Kidney (tissue), 14 donors: ENCODE results near the gene FAM81A. TPM values are rescaled to one million over a fixed set of nuclear protein-coding genes. Genes with fewer than 3 reads are reported as not detected.
"Not testable (repeated sequence)": the region's sequence is repeated elsewhere in the genome, so short reads cannot be mapped to it uniquely, and the experiment has no call there.

Source experiments
- DNase-seq, 5 donors: peaks; one replicate each; pipeline ENCODE4 v3.0.0-alpha.2; 2013 to 2020
- FAIRE-seq: peaks from 2 replicates; lab custom pipeline; 2012; peaks lifted over from hg19 to GRCh38; lab: Jason Lieb, UNC
- H3K27ac ChIP-seq, 2 donors: one replicate each; pipeline ENCODE4 v1.7.0; 2013; ENCODE audit warnings: low read depth in 2 of 2, low read length in 2 of 2, inconsistent platforms in 1 of 2
- H3K27me3 ChIP-seq: one replicate; pipeline ENCODE4 v1.7.1; 2013; ENCODE audit warnings: low read length, inconsistent platforms; ENCODE audit not compliant: control insufficient read depth, insufficient read depth
- H3K36me3 ChIP-seq, 3 donors: one replicate each; pipeline versions ENCODE4 v1.7.0 to v1.7.1; 2013; ENCODE audit warnings: low read length in 3 of 3, control low read depth in 1 of 3, inconsistent platforms in 1 of 3; ENCODE audit not compliant: insufficient read depth in 3 of 3, control insufficient read depth in 2 of 3
- H3K4me1 ChIP-seq, 3 donors: one replicate each; pipeline versions ENCODE4 v1.7.0 to v1.7.1; 2013; ENCODE audit warnings: low read length in 3 of 3, inconsistent platforms in 1 of 3, low read depth in 1 of 3; ENCODE audit not compliant: control insufficient read depth in 2 of 3, insufficient read depth in 2 of 3
- H3K4me3 ChIP-seq, 3 donors: one replicate each; pipeline versions ENCODE4 v1.7.0 to v1.8.1; 2013; ENCODE audit warnings: low read length in 3 of 3, control low read depth in 1 of 3, inconsistent platforms in 1 of 3
- H3K9ac ChIP-seq, 3 donors: one replicate each; pipeline versions ENCODE4 v1.7.0 to v1.7.1; 2013; ENCODE audit warnings: low read length in 3 of 3, control low read depth in 1 of 3, inconsistent platforms in 1 of 3
- H3K9me3 ChIP-seq, 3 donors: one replicate each; pipeline versions ENCODE4 v1.7.0 to v1.7.1; 2013; ENCODE audit warnings: low read length in 3 of 3, control low read depth in 1 of 3, inconsistent platforms in 1 of 3; ENCODE audit not compliant: control insufficient read depth in 2 of 3, insufficient read depth in 1 of 3
- CTCF ChIP-seq: IDR thresholded peaks from 3 replicates; pipeline ENCODE4 v1.5.1; 2012; ENCODE audit warnings: mild to moderate bottlenecking, moderate library complexity, borderline replicate concordance; ENCODE audit not compliant: insufficient read depth; ENCODE audit errors: extremely low read depth
- intact Hi-C: fragments of 100-400 bp; cut with DNase I; formaldehyde crosslinking; loops from one replicate; pipeline ENCODE4 v1.11.1; 2022
- polyA plus RNA-seq: library from polyadenylated mRNA; stranded (reverse); fragments of 350-450 nt; fragmentation: Illumina TruSeq; extraction: RNeasy Lipid Tissue Mini Kit (QIAGEN cat#74804); gene quantifications from one replicate; pipeline ENCODE4 v1.2.3, GENCODE V29; 2014; ENCODE audit warnings: low read depth, low replicate concordance; ENCODE audit not compliant: insufficient read depth
- total RNA-seq: library from RNA; stranded (reverse); fragmentation: NEBNext Ultra II Directional; extraction: Animal tissue kit (Norgen Biotek cat#: 25700); gene quantifications from one replicate; pipeline ENCODE4 v1.2.1, GENCODE V29; 2021
- donor health status: control.
- donor health status: control.
- donor health status: control.
- donor health status: control.
- donor health status: control.
- donor health status: DM: yes; HTN: yes; CAD: no.
- donor health status: Normal renal cell carcinoma (clear cell type).

The FAM81A gene
- total and polyA plus RNA-seq, 2 donors from 2014 or later: 10.4 TPM

DNA sequence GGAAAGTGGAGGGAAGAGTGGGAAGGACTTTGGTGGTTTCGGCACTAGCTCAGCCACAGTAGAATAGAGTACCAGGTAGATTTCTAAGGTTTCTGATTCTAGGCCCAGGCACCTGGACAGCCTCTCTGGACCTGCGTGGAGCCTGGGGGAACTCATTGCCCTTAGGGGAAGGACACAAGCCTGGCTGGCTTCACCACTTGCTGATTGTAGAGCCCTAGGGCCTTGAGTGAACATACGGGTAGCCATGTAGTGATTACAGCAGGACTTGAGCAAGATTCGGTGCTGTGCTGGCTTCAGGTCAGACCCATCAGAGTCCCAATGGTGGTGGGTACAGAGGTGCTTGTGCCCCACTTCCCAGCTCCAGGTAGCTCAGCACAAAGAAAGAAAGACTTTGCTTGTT lies 47.0 kb downstream of the FAM81A start:
- Histone ChIP-seq H3K9ac (no peak overlapping the region), H3K36me3 (no peaks in the 10 kb centered on the region), H3K27ac (no peak overlapping the region), H3K4me3 (no peak overlapping the region), H3K9me3 (no peaks in the 10 kb centered on the region), H3K4me1 (no peaks in the 10 kb centered on the region), H3K27me3 (no peaks in the 10 kb centered on the region)
- intact Hi-C loops: no loop called here
- TF ChIP-seq CTCF: no peak
- DNase-seq (no peak), FAIRE-seq (no peak)

DNA sequence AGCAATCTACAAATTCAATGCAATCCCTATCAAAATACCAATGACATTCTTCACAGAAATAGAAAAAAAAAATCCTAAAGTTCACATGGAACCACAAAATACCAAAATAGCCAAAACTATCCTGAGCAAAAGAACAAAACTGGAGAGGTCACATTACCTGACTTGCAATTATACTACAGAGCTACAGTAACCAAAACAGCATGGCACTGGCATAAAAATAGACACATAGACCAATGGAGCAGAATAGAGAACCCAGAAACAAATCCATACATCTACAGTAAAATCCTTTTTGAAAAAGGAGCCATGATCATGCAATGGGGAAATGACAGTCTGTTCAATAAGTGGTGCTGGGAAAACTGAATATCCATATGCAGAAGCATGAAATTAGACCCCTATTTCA lies 51.5 kb downstream of the FAM81A start:
- H3K4me3 ChIP-seq, H3K27ac ChIP-seq, FAIRE-seq, H3K27me3 ChIP-seq, H3K36me3 ChIP-seq, DNase-seq, H3K9ac ChIP-seq, H3K9me3 ChIP-seq, intact Hi-C loops, H3K4me1 ChIP-seq: not testable (repeated sequence)

GRCh38 chr15:59491062-59491461 lies 53.1 kb downstream of the FAM81A start:
- DNase-seq (peak in 1 of 5 donors; percentile 4), FAIRE-seq (no peak)
- H3K27ac ChIP-seq: no peak overlapping the region
- no peaks in the 10 kb centered on the region for H3K9me3 ChIP-seq
- H3K36me3 ChIP-seq: no peaks in the 10 kb centered on the region
- no peak for TF ChIP-seq CTCF
- H3K9ac ChIP-seq: no peak overlapping the region
- H3K27me3 ChIP-seq: no peaks in the 10 kb centered on the region
- H3K4me1 ChIP-seq: peaks cover 0 to 2% (median 0%) of the 10 kb centered on the region in 3 donors
- no peak overlapping the region for H3K4me3 ChIP-seq
- intact Hi-C loops: loop anchor here (5.0 kb wide), 1 partner anchor 509 kb away; no protein-coding TSS in a partner anchor

DNA sequence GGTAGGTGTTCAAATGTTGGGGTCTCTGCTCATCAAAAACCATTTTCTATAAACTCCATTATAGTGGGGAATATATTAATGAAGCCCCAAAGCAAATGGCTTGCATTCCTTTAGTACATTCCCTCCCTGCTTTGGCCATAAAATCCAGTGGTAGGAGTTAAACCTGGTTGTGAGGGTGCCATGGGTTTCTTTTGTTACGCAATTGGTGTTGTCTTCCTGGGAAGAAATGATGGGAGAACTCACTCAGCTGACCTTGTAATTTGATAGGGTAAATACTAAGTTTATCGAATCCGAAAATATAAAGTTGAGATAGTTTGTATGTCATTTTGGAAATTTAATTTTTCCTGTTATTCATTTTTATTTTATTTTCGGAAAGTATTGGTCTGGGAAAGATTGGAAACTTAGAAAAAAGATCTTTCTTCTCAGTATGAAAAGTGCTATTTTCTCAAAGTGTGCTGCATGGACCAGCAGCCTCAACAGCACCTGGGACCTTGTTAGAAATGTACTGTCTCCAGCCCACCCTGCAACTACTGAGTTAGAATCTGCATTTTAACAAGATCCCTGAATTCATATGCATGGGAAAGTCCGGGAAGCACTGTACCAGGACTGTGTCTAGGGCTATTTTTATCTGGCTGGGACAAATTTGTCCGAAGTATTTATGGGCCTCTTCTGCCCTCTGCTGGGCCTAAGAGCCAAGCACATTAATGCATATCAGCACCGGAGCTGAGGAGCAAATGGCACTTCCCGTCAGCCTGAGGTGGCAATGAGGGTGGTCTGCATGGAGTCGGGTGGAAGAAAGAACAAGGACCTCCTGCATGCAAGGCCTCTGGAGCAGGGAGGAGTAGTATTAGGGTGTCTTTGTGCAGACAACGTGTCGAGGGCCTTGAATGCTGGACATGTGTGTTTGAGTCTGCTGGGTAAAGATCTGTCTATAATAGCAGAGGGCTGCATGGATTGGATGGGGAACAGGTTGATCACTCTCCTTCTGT lies 54.7 kb downstream of the FAM81A start:
- peak; percentile 65 for FAIRE-seq
- peak; percentile 83 for TF ChIP-seq CTCF
- H3K4me3 ChIP-seq: no peak overlapping the region
- H3K9me3 ChIP-seq: no peaks in the 10 kb centered on the region
- no peaks in the 10 kb centered on the region for H3K27me3 ChIP-seq
- H3K4me1 ChIP-seq: peaks cover 0 to 2% (median 0%) of the 10 kb centered on the region in 3 donors
- no peaks in the 10 kb centered on the region for H3K36me3 ChIP-seq
- DNase-seq: peak in 4 of 5 donors; percentile 68 to 92 (median 82)
- H3K27ac ChIP-seq: no peak overlapping the region
- no peak overlapping the region for H3K9ac ChIP-seq
- intact Hi-C loops: loop anchor here (5.0 kb wide), 1 partner anchor 510 kb away; no protein-coding TSS in a partner anchor
